HepG2 (cell line): ENCODE data around the gene CPSF6.

Experiments used
- BCLAF1 ChIP-seq: fragments of 450-650 bp; IDR thresholded peaks from 2 replicates; pipeline ENCODE4 v1.6.1; 2017; ENCODE audit warnings: mild to moderate bottlenecking
- NFKB2 ChIP-seq: sonication (generic); formaldehyde crosslinking; IDR thresholded peaks from 2 replicates; pipeline ENCODE4 v1.4.0; 2020; ENCODE audit warnings: missing genetic modification reagents, borderline replicate concordance
- ZNF33A ChIP-seq: sonication (generic); formaldehyde crosslinking; IDR thresholded peaks from 2 replicates; pipeline ENCODE4 v1.5.1; 2020; ENCODE audit warnings: missing genetic modification reagents, mild to moderate bottlenecking, moderate library complexity, borderline replicate concordance
- TF ChIP-seq, protein P1 (sequence below): sonication (generic); formaldehyde crosslinking; IDR thresholded peaks from 2 replicates; pipeline ENCODE4 v1.4.0; 2020; ENCODE audit warnings: mild to moderate bottlenecking, missing genetic modification reagents
- TF ChIP-seq, protein P2 (sequence below): sonication (generic); formaldehyde crosslinking; IDR thresholded peaks from 2 replicates; pipeline ENCODE4 v1.5.0; 2020; ENCODE audit warnings: mild to moderate bottlenecking, missing genetic modification reagents, borderline replicate concordance

DNA sequence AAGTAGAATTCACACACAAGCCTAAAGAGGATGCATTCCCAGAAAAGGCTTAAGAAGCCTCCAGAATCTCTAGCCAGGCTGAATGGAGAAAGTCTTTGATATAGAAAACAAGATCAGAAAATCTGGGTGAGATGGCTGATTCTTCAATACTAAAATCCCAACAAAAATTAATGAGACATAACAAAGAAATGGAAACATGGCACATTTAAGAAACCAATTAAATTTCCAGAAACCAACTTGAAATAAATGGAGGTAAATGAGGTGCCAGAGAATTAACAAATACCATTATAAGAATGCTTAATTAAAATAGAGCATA is 51.9 kb downstream of the CPSF6 start:
- no peak for TF ChIP-seq BCLAF1
- TF ChIP-seq NFKB2 (CRISPR knock-in tag), result no peak
- TF ChIP-seq, protein P1, sequence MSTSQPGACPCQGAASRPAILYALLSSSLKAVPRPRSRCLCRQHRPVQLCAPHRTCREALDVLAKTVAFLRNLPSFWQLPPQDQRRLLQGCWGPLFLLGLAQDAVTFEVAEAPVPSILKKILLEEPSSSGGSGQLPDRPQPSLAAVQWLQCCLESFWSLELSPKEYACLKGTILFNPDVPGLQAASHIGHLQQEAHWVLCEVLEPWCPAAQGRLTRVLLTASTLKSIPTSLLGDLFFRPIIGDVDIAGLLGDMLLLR (CRISPR knock-in tag), result no peak
- TF ChIP-seq ZNF33A (CRISPR knock-in tag), result no peak
- TF ChIP-seq, protein P2, sequence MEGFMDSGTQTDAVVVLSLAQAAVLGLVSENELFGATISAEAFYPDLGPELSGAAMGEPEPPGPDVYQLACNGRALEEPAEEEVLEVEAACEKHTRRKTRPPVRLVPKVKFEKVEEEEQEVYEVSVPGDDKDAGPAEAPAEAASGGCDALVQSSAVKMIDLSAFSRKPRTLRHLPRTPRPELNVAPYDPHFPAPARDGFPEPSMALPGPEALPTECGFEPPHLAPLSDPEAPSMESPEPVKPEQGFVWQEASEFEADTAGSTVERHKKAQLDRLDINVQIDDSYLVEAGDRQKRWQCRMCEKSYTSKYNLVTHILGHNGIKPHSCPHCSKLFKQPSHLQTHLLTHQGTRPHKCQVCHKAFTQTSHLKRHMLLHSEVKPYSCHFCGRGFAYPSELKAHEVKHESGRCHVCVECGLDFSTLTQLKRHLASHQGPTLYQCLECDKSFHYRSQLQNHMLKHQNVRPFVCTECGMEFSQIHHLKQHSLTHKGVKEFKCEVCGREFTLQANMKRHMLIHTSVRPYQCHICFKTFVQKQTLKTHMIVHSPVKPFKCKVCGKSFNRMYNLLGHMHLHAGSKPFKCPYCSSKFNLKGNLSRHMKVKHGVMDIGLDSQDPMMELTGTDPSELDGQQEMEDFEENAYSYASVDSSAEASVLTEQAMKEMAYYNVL (CRISPR knock-in tag), result no peak
